Esophagus muscularis mucosa (tissue), 3 donors: ENCODE measurements around the gene MRPL24.

ENCODE experiments used
- EP300 ChIP-seq: sonication (generic); formaldehyde crosslinking; IDR thresholded peaks from one replicate; pipeline ENCODE4 v1.6.1; 2017; ENCODE audit warnings: antibody characterized with exemption
- TF ChIP-seq, protein P1 (sequence below), 3 experiments: fragments of 200-600 bp in 2 of 3; fragments of 450-650 bp in 1 of 3; sonication (generic) in 2 of 3; IDR thresholded peaks; one replicate each; pipeline ENCODE4 v1.5.1; 2017 to 2019; ENCODE audit warnings: antibody characterized with exemption in 3 of 3, mild to moderate bottlenecking in 2 of 3, moderate library complexity in 1 of 3

DNA sequence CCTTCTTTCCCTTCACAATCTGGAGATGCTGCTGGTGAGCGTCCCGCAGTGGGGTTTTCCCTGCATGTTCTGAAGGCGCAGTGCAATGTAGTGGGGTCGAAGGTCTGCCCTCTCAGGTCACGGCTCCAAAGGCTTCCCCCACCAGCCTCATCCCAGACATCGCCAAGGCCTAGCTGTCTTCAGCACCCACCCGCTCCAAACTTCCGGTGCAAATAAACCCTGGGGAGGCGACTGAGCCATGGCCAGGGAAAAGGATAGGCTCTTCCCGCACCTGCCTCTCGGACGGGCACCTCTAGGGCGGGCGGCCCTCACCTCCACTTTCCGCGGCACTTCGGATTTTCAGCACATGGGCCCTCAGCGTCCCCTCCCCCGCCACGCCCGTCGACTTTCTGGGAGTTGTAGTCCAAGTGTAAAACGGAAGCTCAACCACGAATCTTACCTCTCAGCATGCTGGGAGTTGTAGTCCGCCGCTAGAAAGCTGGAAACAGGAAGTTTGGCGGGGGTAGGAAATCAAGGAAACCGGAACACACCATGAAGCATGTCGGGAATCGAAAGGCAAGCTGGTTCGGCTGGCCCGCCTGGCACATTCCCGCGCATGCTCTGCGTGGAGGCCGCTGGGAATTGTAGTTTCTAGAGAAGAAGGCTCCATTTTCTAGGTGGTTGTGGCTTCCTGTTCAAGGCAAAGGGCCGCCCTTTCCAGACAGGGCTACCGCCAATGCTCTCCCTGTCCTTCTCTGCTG is at the start of gene MRPL24:
- TF ChIP-seq, protein P1, sequence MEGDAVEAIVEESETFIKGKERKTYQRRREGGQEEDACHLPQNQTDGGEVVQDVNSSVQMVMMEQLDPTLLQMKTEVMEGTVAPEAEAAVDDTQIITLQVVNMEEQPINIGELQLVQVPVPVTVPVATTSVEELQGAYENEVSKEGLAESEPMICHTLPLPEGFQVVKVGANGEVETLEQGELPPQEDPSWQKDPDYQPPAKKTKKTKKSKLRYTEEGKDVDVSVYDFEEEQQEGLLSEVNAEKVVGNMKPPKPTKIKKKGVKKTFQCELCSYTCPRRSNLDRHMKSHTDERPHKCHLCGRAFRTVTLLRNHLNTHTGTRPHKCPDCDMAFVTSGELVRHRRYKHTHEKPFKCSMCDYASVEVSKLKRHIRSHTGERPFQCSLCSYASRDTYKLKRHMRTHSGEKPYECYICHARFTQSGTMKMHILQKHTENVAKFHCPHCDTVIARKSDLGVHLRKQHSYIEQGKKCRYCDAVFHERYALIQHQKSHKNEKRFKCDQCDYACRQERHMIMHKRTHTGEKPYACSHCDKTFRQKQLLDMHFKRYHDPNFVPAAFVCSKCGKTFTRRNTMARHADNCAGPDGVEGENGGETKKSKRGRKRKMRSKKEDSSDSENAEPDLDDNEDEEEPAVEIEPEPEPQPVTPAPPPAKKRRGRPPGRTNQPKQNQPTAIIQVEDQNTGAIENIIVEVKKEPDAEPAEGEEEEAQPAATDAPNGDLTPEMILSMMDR (IDR thresholded peaks at IDR 0.05) = no peak
- TF ChIP-seq EP300 = no peak
